Adrenal gland (tissue), 12 donors: ENCODE results near the gene GRK1. TPM values are rescaled to one million over a fixed set of nuclear protein-coding genes. Genes with fewer than 3 reads are reported as not detected.
"Not testable (repeated sequence)": the region's sequence is repeated elsewhere in the genome, so short reads cannot be mapped to it uniquely, and the experiment has no call there.

Experiments used
- DNase-seq, 7 donors: peaks; one replicate each; pipeline ENCODE4 v3.0.0-alpha.2; 2019 to 2020
- H3K27ac ChIP-seq, 5 donors: fragments of 200-600 bp; sonication (generic) in 4 of 5; 1 replicate in 3 of 5; 2 replicates in 2 of 5; pipeline versions ENCODE4 v1.5.1 to v1.8.0; 2016 to 2020; ENCODE audit warnings: mild to moderate bottlenecking in 1 of 5
- H3K27me3 ChIP-seq: fragments of 200-600 bp; 2 replicates; pipeline ENCODE4 v1.8.0; 2021
- H3K36me3 ChIP-seq, 2 donors: fragments of 200-600 bp; replicated peaks in 1 of 2; 1 replicate in 1 of 2; 2 replicates in 1 of 2; pipeline versions ENCODE4 v1.5.1 to v1.8.0; 2018 to 2022
- H3K4me1 ChIP-seq, 2 donors: fragments of 200-600 bp; replicated peaks in 1 of 2; 1 replicate in 1 of 2; 2 replicates in 1 of 2; pipeline versions ENCODE4 v1.5.1 to v1.8.0; 2018 to 2021
- H3K4me3 ChIP-seq, 4 donors: fragments of 200-600 bp; sonication (generic) in 3 of 4; one replicate each; pipeline ENCODE4 v1.5.1; 2016 to 2018
- H3K9me3 ChIP-seq, 3 donors: fragments of 200-600 bp; sonication (generic) in 1 of 3; replicated peaks in 1 of 3; 1 replicate in 2 of 3; 2 replicates in 1 of 3; pipeline versions ENCODE4 v1.5.1 to v1.8.0; 2016 to 2021
- CTCF ChIP-seq, 6 experiments: fragments of 450-650 bp in 4 of 6; fragments of 200-600 bp in 2 of 6; sonication (generic) in 1 of 6; IDR thresholded peaks; 1 replicate in 5 of 6; 2 replicates in 1 of 6; pipeline versions ENCODE4 v1.5.1 to v1.8.0; 2016 to 2021; ENCODE audit warnings: antibody characterized with exemption in 6 of 6, mild to moderate bottlenecking in 2 of 6, moderate library complexity in 1 of 6
- POLR2A ChIP-seq, 2 donors: fragments of 450-650 bp; IDR thresholded peaks; one replicate each; pipeline ENCODE4 v1.6.1; 2017; ENCODE audit warnings: antibody characterized with exemption in 2 of 2, mild to moderate bottlenecking in 2 of 2, moderate library complexity in 1 of 2
- WGBS, 4 donors: extraction: QIAGEN DNeasy Blood & Tissue Kit in 2 of 4; methylation state at CpG; one replicate each; pipeline versions ENCODE4 v1.1.5 to v1.1.7; 2013 to 2017; 5-methylcytosine and 5-hydroxymethylcytosine counted together
- intact Hi-C, 2 donors: fragments of 100-400 bp; cut with DNase I; formaldehyde crosslinking; loops; one replicate each; pipeline versions ENCODE4 v1.14.1 to v1.15.0; 2022 to 2023
- polyA plus RNA-seq, 3 donors: library from polyadenylated mRNA; stranded (reverse); fragments of 200-250 nt in 2 of 3; fragments of 350-450 nt in 1 of 3; fragmentation: Illumina TruSeq in 1 of 3; extraction: RNeasy Lipid Tissue Mini Kit (QIAGEN cat#74804) in 1 of 3; gene quantifications; one replicate each; pipeline ENCODE4 v1.2.3, GENCODE V29; 2013 to 2014
- total RNA-seq, 9 donors: library from RNA; depleted of rRNA in 4 of 9; stranded (reverse); fragments of >200 nt in 4 of 9; fragments of 120-200 nt in 1 of 9; fragmentation: NEBNext Ultra II Directional in 1 of 9; extraction: Animal tissue kit (Norgen Biotek cat#: 25700) in 1 of 9; gene quantifications; one replicate each; pipeline versions ENCODE4 v1.1.0 to v1.2.4, GENCODE V29; 2013 to 2023
- donor health status: healthy with polysubstance abuse.
- donor health status: Bipolar disorder and iron deficiency.
- donor health status: DM: yes; HTN: yes; CAD: no.
- donor health status: DM: no; HTN: no; CAD: no.
- donor health status: DM: no; HTN: no; CAD: no.
- donor health status: DM: yes; HTN: yes; CAD: no.

The GRK1 gene
- total and polyA plus RNA-seq, 12 donors: 0.04 to 0.38 (median 0.22) TPM; not detected in 9

- intact Hi-C loops: no loop called here
- Histone ChIP-seq H3K4me1 (no peaks in the 10 kb centered on the region), H3K27me3 (no peaks in the 10 kb centered on the region), H3K36me3 (no peaks in the 10 kb centered on the region), H3K27ac (no peak overlapping the region), H3K4me3 (no peak overlapping the region), H3K9me3 (no peaks in the 10 kb centered on the region)
- WGBS, 4 donors: 42 to 74% (median 49%) methylated on average over 3 to 9 of the region's 11 CpGs
- peak in 1 of 7 donors; percentile 34 for DNase-seq
- TF ChIP-seq CTCF (IDR thresholded peaks at IDR 0.05) (no peak), POLR2A (IDR thresholded peaks at IDR 0.05) (no peak)
Observed at GRCh38 chr13:113722921-113723320, 55.9 kb downstream of the GRK1 start.

GRCh38 chr13:113723410-113724015 lies 56.5 kb downstream of the GRK1 start:
- H3K27ac ChIP-seq: no peak overlapping the region
- WGBS, 4 donors: 73 to 77% (median 75%) methylated on average over 12 to 13 of the region's 13 CpGs
- TF ChIP-seq CTCF (IDR thresholded peaks at IDR 0.05) (no peak), POLR2A (IDR thresholded peaks at IDR 0.05) (no peak)

GRCh38 chr13:113724016-113724758 lies 57.2 kb downstream of the GRK1 start:
- Histone ChIP-seq H3K4me3 (no peak overlapping the region), H3K9me3 (no peaks in the 10 kb centered on the region), H3K27me3 (no peaks in the 10 kb centered on the region), H3K4me1 (no peaks in the 10 kb centered on the region), H3K36me3 (no peaks in the 10 kb centered on the region), H3K27ac (peak overlapping the region in 1 of 5 donors; percentile 42)
- WGBS, 4 donors: 76 to 81% (median 80%) methylated on average over 19 to 30 of the region's 30 CpGs
- DNase-seq: no peak
- intact Hi-C loops: no loop called here
- TF ChIP-seq CTCF (IDR thresholded peaks at IDR 0.05) (no peak), POLR2A (IDR thresholded peaks at IDR 0.05) (no peak)

More at GRCh38 chr13:113723410-113724015, 56.5 kb downstream of the GRK1 start:
- H3K4me1 ChIP-seq: no peaks in the 10 kb centered on the region
- no peaks in the 10 kb centered on the region for H3K9me3 ChIP-seq
- no peak for DNase-seq
- no peaks in the 10 kb centered on the region for H3K27me3 ChIP-seq
- H3K36me3 ChIP-seq: no peaks in the 10 kb centered on the region
- no peak overlapping the region for H3K4me3 ChIP-seq
- intact Hi-C loops: no loop called here

- H3K27ac ChIP-seq: peak overlapping the region in 2 of 5 donors; percentile 42 to 53
- TF ChIP-seq POLR2A (IDR thresholded peaks at IDR 0.05) (no peak), CTCF (IDR thresholded peaks at IDR 0.05) (peak; percentile 65 to 85 (median 76))
Observed at GRCh38 chr13:113724780-113725315, 57.8 kb downstream of the GRK1 start.

GRCh38 chr13:113725329-113726105 lies 58.5 kb downstream of the GRK1 start:
- H3K4me1 ChIP-seq, H3K27ac ChIP-seq, H3K9me3 ChIP-seq, H3K27me3 ChIP-seq, H3K36me3 ChIP-seq, intact Hi-C loops: not testable (repeated sequence)
- H3K4me3 ChIP-seq: peak overlapping the region in 1 of 4 donors; percentile 30
- DNase-seq: peak in 4 of 7 donors; percentile 51 to 85 (median 66)
- WGBS, 4 donors: 0 to 7% methylated on average over 25 to 47 of the region's 75 CpGs; no CpG with 5 or more reads in 2 of the 4 donors

More at GRCh38 chr13:113724780-113725315, 57.8 kb downstream of the GRK1 start:
- DNase-seq: peak; percentile 72 to 86 (median 77)
- H3K4me1 ChIP-seq: no peaks in the 10 kb centered on the region
- no peaks in the 10 kb centered on the region for H3K36me3 ChIP-seq
- intact Hi-C loops: no loop called here
- H3K4me3 ChIP-seq: peak overlapping the region in 2 of 4 donors; percentile 3 to 30
- 0 to 3% (median 3%) methylated on average over 2 to 36 of the region's 36 CpGs; no CpG with 5 or more reads in 1 of the 4 donors for WGBS, 4 donors
- no peaks in the 10 kb centered on the region for H3K27me3 ChIP-seq
- H3K9me3 ChIP-seq: no peaks in the 10 kb centered on the region
